ENCODE results near the gene SDK1. TPM values are rescaled to one million over a fixed set of nuclear protein-coding genes. Genes with fewer than 3 reads are reported as not detected.

The SDK1 gene
- total RNA-seq, 1 donor from 2014 or later: 225 TPM

GRCh38 chr7:3835109-3835508 is 534.1 kb downstream of the SDK1 start:
- Mint-ChIP-seq H3K9me3 (ENCODE audit: unreplicated experiment) (peaks cover 17% of the 10 kb centered on the region), H3K36me3 (ENCODE audit: unreplicated experiment) (no peaks in the 10 kb centered on the region), H3K27me3 (ENCODE audit: unreplicated experiment) (peaks cover 2% of the 10 kb centered on the region), H3K4me1 (ENCODE audit: low read depth, unreplicated experiment) (no peaks in the 10 kb centered on the region), H3K4me3 (ENCODE audit: unreplicated experiment) (no peak overlapping the region), H3K27ac (ENCODE audit: unreplicated experiment) (no peak overlapping the region)
- DNase-seq: no peak
- TF ChIP-seq, protein P1, sequence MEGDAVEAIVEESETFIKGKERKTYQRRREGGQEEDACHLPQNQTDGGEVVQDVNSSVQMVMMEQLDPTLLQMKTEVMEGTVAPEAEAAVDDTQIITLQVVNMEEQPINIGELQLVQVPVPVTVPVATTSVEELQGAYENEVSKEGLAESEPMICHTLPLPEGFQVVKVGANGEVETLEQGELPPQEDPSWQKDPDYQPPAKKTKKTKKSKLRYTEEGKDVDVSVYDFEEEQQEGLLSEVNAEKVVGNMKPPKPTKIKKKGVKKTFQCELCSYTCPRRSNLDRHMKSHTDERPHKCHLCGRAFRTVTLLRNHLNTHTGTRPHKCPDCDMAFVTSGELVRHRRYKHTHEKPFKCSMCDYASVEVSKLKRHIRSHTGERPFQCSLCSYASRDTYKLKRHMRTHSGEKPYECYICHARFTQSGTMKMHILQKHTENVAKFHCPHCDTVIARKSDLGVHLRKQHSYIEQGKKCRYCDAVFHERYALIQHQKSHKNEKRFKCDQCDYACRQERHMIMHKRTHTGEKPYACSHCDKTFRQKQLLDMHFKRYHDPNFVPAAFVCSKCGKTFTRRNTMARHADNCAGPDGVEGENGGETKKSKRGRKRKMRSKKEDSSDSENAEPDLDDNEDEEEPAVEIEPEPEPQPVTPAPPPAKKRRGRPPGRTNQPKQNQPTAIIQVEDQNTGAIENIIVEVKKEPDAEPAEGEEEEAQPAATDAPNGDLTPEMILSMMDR (IDR thresholded peaks at IDR 0.05; ENCODE audit: partially characterized antibody, unreplicated experiment): no peak

DNA sequence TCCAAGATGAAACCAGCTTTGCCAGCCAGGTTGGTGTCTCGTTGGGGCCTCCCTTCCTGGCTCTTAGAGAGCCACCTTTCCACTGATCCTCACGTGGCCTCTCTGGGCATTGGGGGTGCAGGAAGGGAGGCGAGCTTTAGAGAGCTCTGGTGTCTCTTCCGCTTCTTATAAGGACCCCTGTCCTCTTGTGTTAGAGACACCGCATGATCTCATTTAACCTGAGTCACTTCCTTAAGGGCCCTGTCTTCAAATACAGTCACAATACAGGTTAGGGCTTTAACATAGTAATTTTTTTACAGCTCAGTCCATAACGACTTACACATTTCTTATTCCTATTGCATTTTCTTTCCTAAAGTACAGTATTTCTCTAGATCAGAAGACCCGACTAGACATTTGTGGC is 535.8 kb downstream of the SDK1 start:
- DNase-seq: no peak
- Mint-ChIP-seq H3K36me3 (ENCODE audit: unreplicated experiment) (no peaks in the 10 kb centered on the region), H3K9me3 (ENCODE audit: unreplicated experiment) (peaks cover 17% of the 10 kb centered on the region), H3K27me3 (ENCODE audit: unreplicated experiment) (no peaks in the 10 kb centered on the region), H3K4me1 (ENCODE audit: low read depth, unreplicated experiment) (no peaks in the 10 kb centered on the region), H3K27ac (ENCODE audit: unreplicated experiment) (no peak overlapping the region), H3K4me3 (ENCODE audit: unreplicated experiment) (no peak overlapping the region)
- TF ChIP-seq, protein P1 (IDR thresholded peaks at IDR 0.05; ENCODE audit: partially characterized antibody, unreplicated experiment): no peak

- Mint-ChIP-seq H3K27me3 (ENCODE audit: unreplicated experiment) (peaks cover 13% of the 10 kb centered on the region), H3K9me3 (ENCODE audit: unreplicated experiment) (peaks cover 8% of the 10 kb centered on the region), H3K36me3 (ENCODE audit: unreplicated experiment) (peaks cover 10% of the 10 kb centered on the region), H3K27ac (ENCODE audit: unreplicated experiment) (no peak overlapping the region), H3K4me3 (ENCODE audit: unreplicated experiment) (peak overlapping the region; percentile 20), H3K4me1 (ENCODE audit: low read depth, unreplicated experiment) (peaks cover 28% of the 10 kb centered on the region)
- no peak for DNase-seq
- TF ChIP-seq, protein P1 (IDR thresholded peaks at IDR 0.05; ENCODE audit: partially characterized antibody, unreplicated experiment): no peak
These were observed 543.6 kb downstream of the SDK1 start for GRCh38 chr7:3844540-3845151.

- Mint-ChIP-seq H3K9me3 (ENCODE audit: unreplicated experiment) (peaks cover 9% of the 10 kb centered on the region), H3K36me3 (ENCODE audit: unreplicated experiment) (peaks cover 10% of the 10 kb centered on the region), H3K27me3 (ENCODE audit: unreplicated experiment) (peaks cover 13% of the 10 kb centered on the region), H3K4me1 (ENCODE audit: low read depth, unreplicated experiment) (peaks cover 28% of the 10 kb centered on the region), H3K27ac (ENCODE audit: unreplicated experiment) (peak overlapping the region; percentile 82), H3K4me3 (ENCODE audit: unreplicated experiment) (no peak overlapping the region)
- TF ChIP-seq, protein P1 (IDR thresholded peaks at IDR 0.05; ENCODE audit: partially characterized antibody, unreplicated experiment): no peak
- DNase-seq: no peak
These were observed 545.7 kb downstream of the SDK1 start for GRCh38 chr7:3846738-3847137.

- DNase-seq: no peak
- H3K4me1 Mint-ChIP-seq (ENCODE audit: low read depth, unreplicated experiment): peaks cover 28% of the 10 kb centered on the region
- peaks cover 10% of the 10 kb centered on the region for H3K36me3 Mint-ChIP-seq (ENCODE audit: unreplicated experiment)
- TF ChIP-seq, protein P1 (IDR thresholded peaks at IDR 0.05; ENCODE audit: partially characterized antibody, unreplicated experiment): no peak
- H3K4me3 Mint-ChIP-seq (ENCODE audit: unreplicated experiment): peak overlapping the region; percentile 14
- peaks cover 9% of the 10 kb centered on the region for H3K9me3 Mint-ChIP-seq (ENCODE audit: unreplicated experiment)
- H3K27ac Mint-ChIP-seq (ENCODE audit: unreplicated experiment): peak overlapping the region; percentile 82
- peaks cover 13% of the 10 kb centered on the region for H3K27me3 Mint-ChIP-seq (ENCODE audit: unreplicated experiment)
These were observed 546.3 kb downstream of the SDK1 start for GRCh38 chr7:3847336-3847735.
